IPS-15b (cell line): ENCODE measurements around the gene ZFAND2A.

Experiments
- H3K27me3 ChIP-seq: one replicate; pipeline ENCODE4 v1.6.1; 2013; ENCODE audit warnings: low read length; ENCODE audit not compliant: control insufficient read depth, insufficient read depth
- H3K36me3 ChIP-seq: one replicate; pipeline ENCODE4 v1.6.1; 2013; ENCODE audit warnings: low read length; ENCODE audit not compliant: control insufficient read depth, insufficient read depth
- H3K4me1 ChIP-seq: one replicate; pipeline ENCODE4 v1.6.1; 2013; ENCODE audit warnings: mild to moderate bottlenecking, low read length; ENCODE audit not compliant: control insufficient read depth, insufficient read depth
- H3K4me3 ChIP-seq: one replicate; pipeline ENCODE4 v1.5.1; 2013; ENCODE audit warnings: low read depth, low read length
- H3K9ac ChIP-seq: one replicate; pipeline ENCODE4 v1.6.1; 2013; ENCODE audit warnings: low read depth, mild to moderate bottlenecking, low read length
- H3K9me3 ChIP-seq: one replicate; pipeline ENCODE4 v1.6.1; 2013; ENCODE audit warnings: mild to moderate bottlenecking, low read length; ENCODE audit not compliant: control insufficient read depth, insufficient read depth

Gene ZFAND2A

DNA sequence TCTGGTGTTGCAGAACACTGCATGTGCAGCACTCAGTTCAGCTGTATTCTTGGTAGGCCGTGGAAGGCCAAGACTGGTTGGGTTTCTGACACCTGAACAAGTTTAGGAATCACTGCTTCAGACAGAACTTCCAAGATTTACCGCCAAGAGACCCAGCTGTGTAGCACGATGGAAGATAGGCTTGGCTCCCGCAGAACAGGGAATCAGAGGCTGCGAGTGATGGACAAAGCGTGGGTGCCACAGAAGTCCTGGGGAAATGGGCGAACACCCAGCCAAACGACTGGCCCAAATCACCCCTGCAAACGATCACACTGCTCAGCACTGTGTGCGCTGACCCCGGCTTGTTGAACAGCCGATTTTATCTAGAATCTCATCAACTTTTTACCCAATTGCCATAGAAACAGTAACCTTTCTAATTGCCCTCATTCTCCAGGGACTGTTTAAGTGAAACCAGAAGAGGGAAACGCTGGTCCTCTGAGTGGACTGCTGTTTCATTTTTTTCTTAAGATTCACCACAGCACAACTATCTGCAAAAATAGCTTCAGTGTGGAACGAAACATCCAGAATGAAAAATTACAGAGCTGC lies 17.9 kb downstream of the ZFAND2A start:
- Histone ChIP-seq H3K4me3 (no peak overlapping the region), H3K27me3 (no peaks in the 10 kb centered on the region), H3K36me3 (no peaks in the 10 kb centered on the region), H3K9ac (no peak overlapping the region), H3K9me3 (no peaks in the 10 kb centered on the region), H3K4me1 (no peaks in the 10 kb centered on the region)

DNA sequence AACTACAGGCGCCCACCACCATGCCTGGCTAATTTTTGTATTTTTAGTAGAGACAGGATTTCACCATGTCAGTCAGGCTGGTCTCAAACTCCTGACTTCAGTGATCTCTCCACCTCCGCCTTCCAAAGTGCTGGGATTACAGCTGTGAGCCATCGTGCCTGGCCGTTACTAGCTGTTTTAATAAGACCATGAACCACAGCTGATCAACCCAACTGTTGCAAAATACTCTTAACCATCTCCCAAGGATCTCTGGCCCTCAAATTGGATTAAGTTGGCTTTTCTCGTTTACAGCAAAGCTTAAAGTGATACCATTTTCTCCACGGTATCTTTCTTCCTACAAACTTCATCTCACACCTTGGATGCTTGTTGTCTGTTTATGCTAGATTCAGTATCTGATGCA lies 18.3 kb downstream of the ZFAND2A start:
- H3K36me3 ChIP-seq, result no peaks in the 10 kb centered on the region
- H3K9ac ChIP-seq, result no peak overlapping the region
- no peaks in the 10 kb centered on the region for H3K27me3 ChIP-seq
- H3K4me1 ChIP-seq, result no peaks in the 10 kb centered on the region
- H3K9me3 ChIP-seq, result no peaks in the 10 kb centered on the region
- H3K4me3 ChIP-seq, result no peak overlapping the region

DNA sequence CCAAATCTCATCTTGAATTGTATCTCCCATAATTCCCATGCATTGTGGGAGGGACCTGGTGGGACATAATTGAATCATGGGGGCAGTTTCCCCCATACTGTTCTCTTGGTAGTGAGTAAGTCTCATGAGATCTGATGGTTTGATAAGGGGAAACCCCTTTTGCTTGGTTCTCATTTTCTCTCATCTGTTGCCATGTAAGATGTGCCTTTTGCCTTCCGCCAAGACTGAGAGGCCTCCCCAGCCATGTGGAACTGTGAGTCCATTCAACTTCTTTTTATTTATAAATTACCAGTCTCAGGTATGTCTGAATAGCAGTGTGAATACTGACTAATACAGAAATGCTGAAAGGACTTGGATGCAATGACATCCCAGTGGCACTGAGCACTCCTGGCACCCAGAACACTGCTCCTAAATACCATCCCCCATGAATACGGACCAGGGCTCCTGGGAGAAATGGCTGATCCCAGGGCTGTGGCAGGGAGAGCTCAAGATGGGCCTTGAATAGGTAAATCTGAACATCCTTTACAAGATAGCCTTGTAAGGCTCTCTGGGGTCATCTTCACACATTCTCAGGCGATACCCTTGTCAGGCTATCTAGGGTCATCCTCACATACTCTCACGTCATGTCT lies 19.4 kb downstream of the ZFAND2A start:
- H3K27me3 ChIP-seq, result no peaks in the 10 kb centered on the region
- no peaks in the 10 kb centered on the region for H3K9me3 ChIP-seq
- no peak overlapping the region for H3K4me3 ChIP-seq
- H3K4me1 ChIP-seq, result no peaks in the 10 kb centered on the region
- no peak overlapping the region for H3K9ac ChIP-seq
- no peaks in the 10 kb centered on the region for H3K36me3 ChIP-seq

DNA sequence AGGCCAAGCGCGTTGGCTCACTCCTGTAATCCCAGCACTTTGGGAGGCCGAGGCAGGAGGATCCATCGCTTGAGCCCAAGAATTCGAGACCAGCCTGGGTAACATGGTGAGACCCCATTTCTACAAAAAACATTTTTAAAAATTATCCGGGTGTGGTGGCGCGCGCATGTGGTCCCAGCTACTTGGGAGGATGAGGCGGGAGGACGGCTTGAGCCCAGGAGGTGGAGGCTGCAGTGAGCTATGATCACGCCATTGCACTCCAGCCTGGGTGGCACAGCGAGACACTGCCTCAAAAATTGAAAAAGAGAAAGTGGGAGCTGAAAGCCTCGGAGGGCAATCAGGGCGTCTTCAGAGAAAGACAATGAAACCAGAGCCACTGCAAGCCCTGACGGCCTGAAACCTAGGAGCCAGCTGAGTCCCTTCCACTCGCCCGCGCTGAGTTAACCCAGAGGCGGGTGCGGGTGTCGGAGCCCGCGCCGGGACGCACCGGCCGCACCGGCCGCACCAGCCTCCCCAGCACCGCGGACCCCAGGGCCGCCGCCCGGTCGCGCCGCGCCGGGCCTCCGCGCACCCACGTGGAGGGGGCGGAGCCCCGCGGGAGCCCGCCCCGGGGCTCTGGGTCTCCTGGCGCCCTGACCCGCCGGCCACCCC lies 22.4 kb downstream of the ZFAND2A start:
- no peaks in the 10 kb centered on the region for H3K27me3 ChIP-seq
- H3K36me3 ChIP-seq, result no peaks in the 10 kb centered on the region
- no peaks in the 10 kb centered on the region for H3K9me3 ChIP-seq
- H3K9ac ChIP-seq, result no peak overlapping the region
- H3K4me1 ChIP-seq, result no peaks in the 10 kb centered on the region
- H3K4me3 ChIP-seq, result peak overlapping the region; percentile 77

DNA sequence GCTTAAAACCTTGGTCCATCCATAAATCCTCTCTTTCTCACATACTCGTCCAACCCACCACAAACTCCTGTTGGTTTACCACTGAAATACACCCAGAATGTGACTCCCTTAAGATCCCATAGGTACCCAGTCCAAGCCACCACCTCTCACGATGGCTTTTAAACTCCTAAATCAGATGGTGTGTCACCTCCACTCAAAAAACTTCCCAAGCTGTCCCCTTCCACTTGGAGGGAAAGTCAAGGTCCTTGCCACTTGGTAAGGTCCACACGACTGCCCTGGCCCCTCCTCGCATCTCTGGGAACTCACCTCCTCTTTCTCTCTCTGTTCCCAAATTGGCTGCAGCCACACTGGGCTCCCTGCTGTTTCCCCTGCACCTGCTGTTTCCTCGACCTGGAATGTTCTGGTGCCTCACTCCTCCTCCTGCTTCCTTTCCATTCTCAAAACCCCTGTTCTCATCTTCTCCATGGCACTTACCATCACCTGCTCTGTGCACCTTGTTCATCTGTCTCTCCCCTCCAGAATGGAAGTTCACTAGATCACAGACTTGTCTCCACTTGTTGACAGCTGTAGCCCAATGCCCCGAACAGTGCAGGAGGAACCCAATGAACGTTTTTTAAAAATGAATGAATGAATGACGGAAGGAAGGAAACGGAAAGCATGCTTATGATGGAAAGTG lies 23.0 kb downstream of the ZFAND2A start:
- no peaks in the 10 kb centered on the region for H3K36me3 ChIP-seq
- H3K27me3 ChIP-seq, result no peaks in the 10 kb centered on the region
- H3K9me3 ChIP-seq, result no peaks in the 10 kb centered on the region
- no peaks in the 10 kb centered on the region for H3K4me1 ChIP-seq
- H3K9ac ChIP-seq, result peak overlapping the region; percentile 0
- H3K4me3 ChIP-seq, result peak overlapping the region; percentile 77

DNA sequence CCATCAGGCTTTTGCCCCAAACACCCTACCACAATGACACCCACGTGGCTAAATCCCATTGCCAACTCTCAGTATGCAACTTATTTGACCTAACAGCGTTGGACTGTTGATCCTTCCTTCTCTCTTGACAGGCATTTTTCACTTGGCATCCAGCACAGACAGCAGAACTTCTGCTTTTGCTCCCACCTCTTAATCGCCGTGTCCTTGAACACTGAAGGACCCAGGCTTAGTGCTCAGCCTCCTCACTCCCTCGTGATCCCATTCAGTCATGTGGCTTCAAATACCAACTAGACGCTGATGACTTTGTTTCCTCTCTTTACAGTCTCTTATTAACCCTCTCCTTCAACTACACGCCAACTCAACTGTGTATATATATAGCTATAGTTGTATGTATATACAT lies 25.0 kb downstream of the ZFAND2A start:
- H3K4me1 ChIP-seq, result no peaks in the 10 kb centered on the region
- no peak overlapping the region for H3K4me3 ChIP-seq
- H3K27me3 ChIP-seq, result no peaks in the 10 kb centered on the region
- no peak overlapping the region for H3K9ac ChIP-seq
- H3K9me3 ChIP-seq, result no peaks in the 10 kb centered on the region
- no peaks in the 10 kb centered on the region for H3K36me3 ChIP-seq

DNA sequence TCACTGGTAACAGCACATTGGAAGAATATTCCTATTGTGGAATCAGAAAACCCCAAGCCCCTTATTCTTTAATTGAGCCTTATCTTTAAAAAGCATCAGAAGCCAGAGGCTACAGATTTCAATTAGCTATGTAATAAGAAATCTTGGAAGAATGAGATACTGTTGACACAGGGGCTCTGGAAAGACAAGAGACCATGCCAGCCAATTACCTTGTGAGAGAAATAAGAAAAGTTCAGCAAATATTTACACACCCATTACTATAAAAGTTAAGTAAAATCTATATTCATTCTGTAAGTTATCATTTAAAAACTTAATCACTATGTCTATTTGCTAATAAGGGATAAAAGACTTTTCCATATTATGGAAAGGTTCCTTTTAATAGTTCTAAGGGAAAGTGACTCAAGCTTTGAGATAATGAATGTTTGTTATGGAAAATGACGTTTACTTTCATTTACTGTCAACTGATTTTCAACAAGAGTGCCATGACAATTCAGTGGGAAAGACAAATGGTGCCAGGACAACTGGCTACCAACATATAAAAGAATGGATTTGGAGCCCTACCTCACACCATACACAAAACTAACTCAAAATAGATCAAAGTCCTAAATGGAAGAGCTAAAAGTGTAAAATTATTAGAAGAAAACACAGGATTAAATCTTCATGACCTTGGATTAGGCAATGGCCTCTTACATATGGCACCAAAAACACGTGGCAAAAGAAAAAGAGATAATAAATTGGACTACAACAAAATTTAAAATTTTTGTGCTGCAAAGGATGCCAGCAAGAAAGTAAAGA lies 28.3 kb downstream of the ZFAND2A start:
- H3K4me1 ChIP-seq, result no peaks in the 10 kb centered on the region
- H3K9ac ChIP-seq, result no peak overlapping the region
- no peaks in the 10 kb centered on the region for H3K27me3 ChIP-seq
- H3K9me3 ChIP-seq, result no peaks in the 10 kb centered on the region
- H3K36me3 ChIP-seq, result peaks cover 4% of the 10 kb centered on the region
- H3K4me3 ChIP-seq, result no peak overlapping the region

DNA sequence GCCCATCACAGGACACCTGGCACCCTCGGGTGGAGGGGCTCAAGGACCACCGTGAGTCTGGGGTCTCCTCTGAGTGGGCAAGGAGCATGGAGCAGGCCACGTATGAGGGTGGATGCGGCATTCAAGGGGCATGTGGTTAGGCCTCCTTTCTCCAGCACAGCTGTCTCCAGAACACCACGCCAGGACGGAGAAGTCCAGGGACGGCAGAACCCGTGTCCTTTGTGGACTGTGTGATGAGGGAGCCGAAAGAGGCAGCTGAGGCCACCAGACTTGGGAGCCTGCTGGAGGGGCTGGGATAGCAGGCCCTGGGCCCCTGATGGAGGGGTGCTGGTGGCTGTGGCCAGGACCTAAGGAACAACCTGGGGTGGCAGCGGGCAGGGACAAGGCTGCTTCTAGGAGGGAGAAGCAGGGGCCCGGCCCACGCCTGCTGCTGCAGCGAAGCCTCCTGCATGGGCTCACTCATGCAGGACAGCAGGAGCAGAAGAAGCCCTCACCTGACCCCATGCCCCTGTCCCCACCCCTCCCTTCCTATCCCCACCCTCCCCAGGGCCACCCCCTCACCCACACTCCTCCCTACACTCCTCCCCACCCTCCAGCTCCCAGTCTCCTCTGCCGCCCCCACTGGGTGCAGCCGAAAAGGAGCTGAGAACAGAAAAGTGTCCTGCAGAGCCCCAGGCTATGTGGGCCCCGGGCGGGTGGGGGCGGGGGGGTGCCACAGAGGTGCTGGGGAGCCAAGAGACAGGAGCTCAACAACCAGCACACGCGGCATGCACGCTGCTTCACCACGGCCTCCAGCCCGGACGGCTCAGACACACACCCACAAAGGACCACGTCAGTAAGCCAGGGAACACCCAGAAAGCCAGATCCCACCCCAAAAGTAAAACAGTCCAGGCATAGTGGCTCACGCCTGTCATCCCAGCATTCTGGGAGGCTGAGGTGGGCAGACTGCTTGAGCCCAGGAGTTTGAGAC lies 29.7 kb downstream of the ZFAND2A start:
- H3K36me3 ChIP-seq, result peaks cover 7% of the 10 kb centered on the region
- no peak overlapping the region for H3K4me3 ChIP-seq
- no peak overlapping the region for H3K9ac ChIP-seq
- no peaks in the 10 kb centered on the region for H3K4me1 ChIP-seq
- no peaks in the 10 kb centered on the region for H3K27me3 ChIP-seq
- no peaks in the 10 kb centered on the region for H3K9me3 ChIP-seq

DNA sequence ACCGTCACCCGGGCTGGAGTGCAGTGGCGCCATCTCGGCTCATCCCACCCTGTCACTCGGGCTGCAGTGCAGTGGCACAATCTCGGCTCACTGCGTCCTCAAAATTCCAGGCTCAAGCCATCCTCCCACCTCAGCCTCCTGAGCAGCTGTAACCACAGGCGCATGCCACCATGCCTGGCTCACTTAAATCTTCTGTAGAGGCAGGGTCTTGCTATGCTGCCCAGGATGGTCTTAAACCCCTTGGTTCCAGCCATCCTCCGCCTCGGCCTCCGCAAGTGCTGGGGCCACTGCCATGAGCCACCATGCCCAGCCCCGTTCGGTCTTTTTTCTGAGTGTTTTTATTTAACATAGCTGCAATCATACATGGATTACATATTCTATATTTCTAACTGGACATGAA lies 30.6 kb downstream of the ZFAND2A start:
- Histone ChIP-seq H3K36me3 (peaks cover 12% of the 10 kb centered on the region), H3K27me3 (no peaks in the 10 kb centered on the region), H3K9me3 (no peaks in the 10 kb centered on the region), H3K4me3 (no peak overlapping the region), H3K9ac (no peak overlapping the region), H3K4me1 (no peaks in the 10 kb centered on the region)

DNA sequence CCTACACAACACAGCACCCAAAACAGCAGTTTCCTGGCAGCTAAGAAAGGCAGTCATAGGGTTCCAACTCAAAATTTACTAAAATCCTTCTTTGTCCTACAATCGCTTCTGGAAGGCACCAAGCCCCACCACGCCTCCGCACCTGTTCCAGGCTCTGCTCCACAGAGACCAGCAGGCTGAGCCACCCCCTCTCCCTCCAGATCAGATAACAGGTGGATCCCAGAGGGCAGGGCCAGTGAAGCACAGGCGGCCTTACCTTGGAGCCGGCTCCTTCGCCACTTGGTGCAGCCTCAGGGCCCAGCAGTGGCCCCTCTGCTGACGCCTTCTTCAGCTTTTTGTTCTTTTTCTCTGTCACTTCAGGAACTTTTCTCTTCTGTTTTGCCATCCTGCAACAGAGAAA lies 33.0 kb downstream of the ZFAND2A start:
- H3K9ac ChIP-seq, result no peak overlapping the region
- H3K9me3 ChIP-seq, result no peaks in the 10 kb centered on the region
- H3K36me3 ChIP-seq, result peaks cover 12% of the 10 kb centered on the region
- no peak overlapping the region for H3K4me3 ChIP-seq
- H3K4me1 ChIP-seq, result no peaks in the 10 kb centered on the region
- H3K27me3 ChIP-seq, result no peaks in the 10 kb centered on the region

DNA sequence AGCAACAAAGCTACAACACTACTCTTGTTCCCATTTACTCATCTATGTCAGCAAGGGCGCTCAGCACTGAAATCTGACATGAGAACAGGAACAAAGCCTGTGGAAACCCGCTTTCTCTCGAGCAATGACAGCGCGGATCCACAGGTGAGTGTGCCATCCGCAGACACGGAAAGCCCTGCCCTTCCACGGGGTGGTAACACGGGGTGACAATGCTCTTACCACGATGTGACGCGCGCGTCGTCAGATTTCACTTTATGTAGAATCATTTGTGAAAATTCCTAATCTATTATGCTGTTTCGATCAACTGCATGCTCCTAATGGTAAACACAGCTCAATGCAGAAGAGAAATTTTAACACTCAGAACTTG lies 34.4 kb downstream of the ZFAND2A start:
- Histone ChIP-seq H3K36me3 (peaks cover 12% of the 10 kb centered on the region), H3K4me1 (no peaks in the 10 kb centered on the region), H3K4me3 (no peak overlapping the region), H3K27me3 (no peaks in the 10 kb centered on the region), H3K9me3 (no peaks in the 10 kb centered on the region), H3K9ac (no peak overlapping the region)
